ENCODE measurements around the gene CMIP. TPM values are rescaled to one million over a fixed set of nuclear protein-coding genes. Genes with fewer than 3 reads are reported as not detected.
A peak's percentile ranks its signal among the peaks of the same experiment; 100 is the strongest.

Gene CMIP
- total RNA-seq, 4 donors from 2014 or later, result 14.5 to 24.6 (median 21.0) TPM

- H3K27ac ChIP-seq (replicated peaks in 1 of 4), result peak overlapping the region in 1 of 4 donors; percentile 13
- H3K36me3 ChIP-seq, result no peaks in the 10 kb centered on the region
- H3K9me3 ChIP-seq, result no peaks in the 10 kb centered on the region
- H3K4me1 ChIP-seq, result peaks cover 0 to 5% (median 0%) of the 10 kb centered on the region in 4 donors
- DNase-seq (ENCODE audit: extremely low spot score), result peak; percentile 88
- 82% methylated on average over 23 of the region's 23 CpGs for WGBS
- peaks cover 0 to 10% (median 0%) of the 10 kb centered on the region in 4 donors for H3K27me3 ChIP-seq
- TF ChIP-seq POLR2AphosphoS5 (IDR thresholded peaks at IDR 0.05) (peak in 1 of 2 donors; percentile 14), EP300 (IDR thresholded peaks at IDR 0.05) (no peak)
- H3K4me3 ChIP-seq, result no peak overlapping the region
- intact Hi-C loops (cut with DNase I), result no loop called here
These were observed 12.9 kb upstream of the CMIP start for GRCh38 chr16:81431554-81432353.

- no peak for DNase-seq (ENCODE audit: extremely low spot score)
- H3K36me3 ChIP-seq, result no peaks in the 10 kb centered on the region
- H3K27ac ChIP-seq (replicated peaks in 1 of 4), result no peak overlapping the region
- no peak overlapping the region for H3K4me3 ChIP-seq
- intact Hi-C loops (cut with DNase I), result no loop called here
- H3K4me1 ChIP-seq, result peaks cover 0 to 5% (median 0%) of the 10 kb centered on the region in 4 donors
- no peak for TF ChIP-seq CTCF (IDR thresholded peaks at IDR 0.05)
- TF ChIP-seq POLR2A (IDR thresholded peaks at IDR 0.05; ENCODE audit: low read depth), result no peak
- no peak for TF ChIP-seq EP300 (IDR thresholded peaks at IDR 0.05)
- TF ChIP-seq POLR2AphosphoS5 (IDR thresholded peaks at IDR 0.05), result no peak
- peaks cover 0 to 18% (median 0%) of the 10 kb centered on the region in 4 donors for H3K27me3 ChIP-seq
- 85% methylated on average over 14 of the region's 14 CpGs for WGBS
- no peaks in the 10 kb centered on the region for H3K9me3 ChIP-seq
These were observed 11.6 kb upstream of the CMIP start for GRCh38 chr16:81432937-81433557.

- no peaks in the 10 kb centered on the region for H3K36me3 ChIP-seq
- 82% methylated on average over 3 of the region's 3 CpGs for WGBS
- no peak overlapping the region for H3K4me3 ChIP-seq
- H3K9me3 ChIP-seq, result no peaks in the 10 kb centered on the region
- TF ChIP-seq EP300 (IDR thresholded peaks at IDR 0.05), result no peak
- TF ChIP-seq CTCF (IDR thresholded peaks at IDR 0.05), result no peak
- no peak for TF ChIP-seq POLR2A (IDR thresholded peaks at IDR 0.05; ENCODE audit: low read depth)
- no peak for TF ChIP-seq POLR2AphosphoS5 (IDR thresholded peaks at IDR 0.05)
- no peak for DNase-seq (ENCODE audit: extremely low spot score)
- peaks cover 0 to 18% (median 0%) of the 10 kb centered on the region in 4 donors for H3K27me3 ChIP-seq
- no peak overlapping the region for H3K27ac ChIP-seq (replicated peaks in 1 of 4)
- peaks cover 0 to 8% (median 3%) of the 10 kb centered on the region in 4 donors for H3K4me1 ChIP-seq
- intact Hi-C loops (cut with DNase I), result no loop called here
These were observed 9.5 kb upstream of the CMIP start for GRCh38 chr16:81435103-81435502.

- intact Hi-C loops (cut with DNase I), result no loop called here
- Histone ChIP-seq H3K36me3 (no peaks in the 10 kb centered on the region), H3K4me1 (peaks cover 0 to 11% (median 5%) of the 10 kb centered on the region in 4 donors), H3K4me3 (no peak overlapping the region), H3K27me3 (peaks cover 0 to 18% (median 0%) of the 10 kb centered on the region in 4 donors), H3K9me3 (no peaks in the 10 kb centered on the region), H3K27ac (replicated peaks in 1 of 4) (no peak overlapping the region)
- TF ChIP-seq EP300 (IDR thresholded peaks at IDR 0.05) (no peak), POLR2A (IDR thresholded peaks at IDR 0.05; ENCODE audit: low read depth) (no peak), CTCF (IDR thresholded peaks at IDR 0.05) (no peak), POLR2AphosphoS5 (IDR thresholded peaks at IDR 0.05) (no peak)
- no peak for DNase-seq (ENCODE audit: extremely low spot score)
- WGBS, result 100% methylated on average over 2 of the region's 2 CpGs
These were observed 9.0 kb upstream of the CMIP start for GRCh38 chr16:81435567-81435966.

GRCh38 chr16:81436386-81436785, 8.2 kb upstream of the CMIP start:
- Histone ChIP-seq H3K27ac (replicated peaks in 1 of 4) (no peak overlapping the region), H3K4me1 (peaks cover 0 to 11% (median 5%) of the 10 kb centered on the region in 4 donors), H3K9me3 (no peaks in the 10 kb centered on the region), H3K27me3 (peaks cover 0 to 18% (median 0%) of the 10 kb centered on the region in 4 donors), H3K4me3 (no peak overlapping the region), H3K36me3 (no peaks in the 10 kb centered on the region)
- intact Hi-C loops (cut with DNase I), result no loop called here
- WGBS, result 91% methylated on average over 6 of the region's 6 CpGs
- TF ChIP-seq POLR2AphosphoS5 (IDR thresholded peaks at IDR 0.05), result no peak
- no peak for TF ChIP-seq EP300 (IDR thresholded peaks at IDR 0.05)
- TF ChIP-seq POLR2A (IDR thresholded peaks at IDR 0.05; ENCODE audit: low read depth), result no peak
- no peak for TF ChIP-seq CTCF (IDR thresholded peaks at IDR 0.05)
- no peak for DNase-seq (ENCODE audit: extremely low spot score)

Measured in esophagus muscularis mucosa (tissue), 4 donors.